AG04449 (cell line): ENCODE measurements around the gene PRRX2.

Source experiments
- CTCF ChIA-PET: fragments of 350-600 bp; formaldehyde crosslinking; extraction: SDS; loops from one replicate; lab custom pipeline; 2021; ENCODE audit warnings: antibody characterized with exemption; lab: Yijun Ruan, JAX
- POLR2A ChIA-PET: fragments of 400-600, 350-600 bp; formaldehyde crosslinking; extraction: SDS; loops from one replicate; lab custom pipeline; 2020; ENCODE audit warnings: antibody characterized with exemption, inconsistent platforms; lab: Yijun Ruan, JAX
- DNase-seq: peaks from one replicate; pipeline ENCODE4 v3.0.0-alpha.2; 2010; ENCODE audit warnings: low read depth, low spot score
- H3K4me3 ChIP-seq: 2 replicates; pipeline ENCODE4 v1.5.1; 2011; ENCODE audit warnings: low read depth, mild to moderate bottlenecking, control low read depth, low read length
- TF ChIP-seq, protein P1 (sequence below): IDR thresholded peaks from one replicate; pipeline ENCODE4 v1.5.1; 2011; ENCODE audit warnings: mild to moderate bottlenecking, moderate library complexity, low read length, control low read depth, inconsistent platforms; ENCODE audit not compliant: insufficient read depth; ENCODE audit errors: missing control alignments

Gene PRRX2

DNA sequence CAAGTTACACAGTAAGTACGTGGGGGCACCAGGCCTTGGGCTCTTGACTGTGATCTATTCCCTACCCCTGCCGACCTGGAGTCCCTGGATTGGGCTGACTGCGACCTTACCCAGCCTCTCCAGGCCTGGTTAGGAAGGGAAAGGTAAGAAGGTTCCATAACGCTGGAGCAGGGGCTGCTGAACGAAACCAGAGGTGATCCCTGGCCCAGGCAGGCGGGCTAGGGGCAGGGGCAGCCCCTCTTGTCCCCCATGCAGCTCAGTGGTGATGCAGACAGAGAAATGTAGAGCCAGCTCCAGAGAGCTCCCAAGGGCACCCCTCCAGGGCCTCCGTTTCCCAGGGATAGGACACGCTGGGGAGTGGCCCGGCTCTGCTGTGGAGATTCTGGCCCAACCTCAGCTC lies 14.1 kb downstream of the PRRX2 start:
- H3K4me3 ChIP-seq, result no peak overlapping the region
- TF ChIP-seq, protein P1, sequence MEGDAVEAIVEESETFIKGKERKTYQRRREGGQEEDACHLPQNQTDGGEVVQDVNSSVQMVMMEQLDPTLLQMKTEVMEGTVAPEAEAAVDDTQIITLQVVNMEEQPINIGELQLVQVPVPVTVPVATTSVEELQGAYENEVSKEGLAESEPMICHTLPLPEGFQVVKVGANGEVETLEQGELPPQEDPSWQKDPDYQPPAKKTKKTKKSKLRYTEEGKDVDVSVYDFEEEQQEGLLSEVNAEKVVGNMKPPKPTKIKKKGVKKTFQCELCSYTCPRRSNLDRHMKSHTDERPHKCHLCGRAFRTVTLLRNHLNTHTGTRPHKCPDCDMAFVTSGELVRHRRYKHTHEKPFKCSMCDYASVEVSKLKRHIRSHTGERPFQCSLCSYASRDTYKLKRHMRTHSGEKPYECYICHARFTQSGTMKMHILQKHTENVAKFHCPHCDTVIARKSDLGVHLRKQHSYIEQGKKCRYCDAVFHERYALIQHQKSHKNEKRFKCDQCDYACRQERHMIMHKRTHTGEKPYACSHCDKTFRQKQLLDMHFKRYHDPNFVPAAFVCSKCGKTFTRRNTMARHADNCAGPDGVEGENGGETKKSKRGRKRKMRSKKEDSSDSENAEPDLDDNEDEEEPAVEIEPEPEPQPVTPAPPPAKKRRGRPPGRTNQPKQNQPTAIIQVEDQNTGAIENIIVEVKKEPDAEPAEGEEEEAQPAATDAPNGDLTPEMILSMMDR, result no peak
- DNase-seq, result no peak
- CTCF ChIA-PET, result interaction anchor here (0.7 to 1.4 kb wide), 3 partner anchors 17 to 58 kb away, joined by 3 to 4 read pairs (median 3); no protein-coding TSS in a partner anchor
- POLR2A ChIA-PET, result no interaction called here

DNA sequence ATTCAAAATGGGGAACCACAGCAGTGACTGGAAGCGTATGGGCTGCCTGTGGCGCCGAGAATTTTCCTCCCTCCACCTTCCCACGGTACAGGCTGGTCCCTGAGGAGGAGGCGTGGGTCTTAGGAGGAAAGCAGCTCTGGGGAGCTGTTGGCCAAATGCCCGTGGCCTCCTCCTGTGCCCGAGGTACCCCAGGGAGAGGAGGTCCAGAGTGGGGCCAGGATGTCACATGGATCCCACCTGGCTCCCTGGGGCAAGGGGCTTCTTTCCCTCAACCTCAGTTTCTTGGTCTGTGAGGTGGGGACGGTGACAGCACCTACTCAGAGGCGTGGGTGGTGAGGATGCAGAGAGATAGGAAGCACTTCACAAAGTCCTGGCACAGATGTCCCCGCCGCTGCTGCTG lies 16.5 kb downstream of the PRRX2 start:
- TF ChIP-seq, protein P1, result no peak
- ChIA-PET POLR2A (no interaction called here), CTCF (interaction anchor here (0.7 kb wide), 1 partner anchor 9 kb away, joined by 4 read pairs; no protein-coding TSS in a partner anchor)
- H3K4me3 ChIP-seq, result no peak overlapping the region
- no peak for DNase-seq

DNA sequence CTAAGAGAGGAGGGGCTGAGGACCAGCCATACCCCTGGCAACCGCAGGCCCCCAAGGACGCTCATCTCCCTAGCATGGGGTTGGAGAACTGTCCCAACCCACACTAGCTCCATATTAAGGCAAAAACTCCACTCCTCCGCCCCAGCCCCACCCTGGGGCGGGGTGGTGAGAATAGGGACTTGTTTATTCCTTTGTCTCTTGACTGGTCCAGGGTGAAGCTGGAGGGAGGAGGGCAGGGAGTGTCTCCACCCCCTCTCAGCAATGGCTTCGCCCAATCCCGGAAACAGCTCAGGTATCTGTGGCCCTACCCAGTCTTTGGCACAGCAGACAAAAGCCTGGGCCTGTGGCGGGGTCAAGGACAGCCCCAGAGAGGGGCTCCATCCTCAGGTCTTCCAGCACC lies 16.9 kb downstream of the PRRX2 start:
- CTCF ChIA-PET, result interaction anchor here (0.7 kb wide), 1 partner anchor 9 kb away, joined by 4 read pairs; no protein-coding TSS in a partner anchor
- POLR2A ChIA-PET, result no interaction called here
- TF ChIP-seq, protein P1, result no peak
- H3K4me3 ChIP-seq, result no peak overlapping the region
- no peak for DNase-seq

DNA sequence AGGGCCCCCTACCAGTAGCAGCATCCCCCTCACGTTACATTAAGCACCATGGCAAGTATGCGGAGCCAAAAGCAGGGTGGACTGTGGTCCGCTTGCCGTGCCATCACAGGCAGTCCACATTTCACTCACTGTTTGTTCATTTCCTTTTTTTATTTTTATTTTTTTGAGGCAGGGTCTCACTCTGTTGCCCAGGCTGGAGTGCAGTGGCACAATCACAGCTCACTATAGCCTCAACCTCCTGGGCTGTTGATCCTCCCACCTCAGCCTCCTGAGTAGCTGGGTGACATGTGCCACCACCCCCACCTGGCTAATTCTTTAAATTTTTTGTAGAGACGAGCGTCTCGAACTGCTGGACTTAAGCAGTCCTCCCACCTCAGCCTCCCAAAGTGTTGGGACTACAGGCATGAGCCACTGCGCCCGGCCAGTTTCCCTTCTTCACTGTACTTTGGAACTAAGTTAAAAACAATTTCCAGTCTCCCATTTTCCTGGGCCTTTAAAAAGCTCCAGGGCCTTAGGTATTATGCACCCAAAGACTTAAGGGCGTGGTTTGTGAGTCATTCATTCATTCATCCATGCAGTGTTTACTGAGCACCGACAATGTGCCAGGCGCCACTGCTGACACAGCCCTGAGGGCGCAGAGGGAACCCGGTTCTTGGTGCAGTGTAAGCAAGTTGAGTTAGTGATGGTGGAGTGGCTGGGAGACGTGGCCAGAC lies 19.9 kb downstream of the PRRX2 start:
- CTCF ChIA-PET, result interaction anchor here (0.8 to 1.4 kb wide), 2 partner anchors 10 to 51 kb away, joined by 3 to 8 read pairs; no protein-coding TSS in a partner anchor
- no peak for DNase-seq

DNA sequence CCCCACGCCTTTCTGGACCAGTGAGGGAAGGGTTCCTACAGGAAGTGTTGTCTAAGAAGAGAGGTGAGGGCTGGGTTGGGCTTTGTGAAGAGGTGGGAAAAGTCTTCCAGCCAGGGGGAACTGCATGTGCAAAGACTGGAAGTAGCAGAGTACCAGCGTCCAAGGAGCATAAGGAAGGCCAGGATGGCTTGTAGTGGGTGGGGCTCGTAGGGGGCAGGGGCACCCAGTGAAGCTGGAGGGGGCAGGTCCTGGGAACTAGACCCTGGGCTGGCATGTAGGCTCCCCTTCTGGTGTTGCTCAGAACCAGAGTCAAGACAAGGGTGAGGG lies 20.4 kb downstream of the PRRX2 start:
- CTCF ChIA-PET, result interaction anchor here (0.8 to 1.4 kb wide), 2 partner anchors 10 to 50 kb away, joined by 3 to 8 read pairs; no protein-coding TSS in a partner anchor
- TF ChIP-seq, protein P1, result no peak
- H3K4me3 ChIP-seq, result no peak overlapping the region
- DNase-seq, result no peak
- POLR2A ChIA-PET, result interaction anchor here (0.6 kb wide), 1 partner anchor 641 kb away, joined by 4 read pairs; no protein-coding TSS in a partner anchor

More for the DNA sequence above, 19.9 kb downstream of the PRRX2 start:
- POLR2A ChIA-PET, result no interaction called here
- H3K4me3 ChIP-seq, result no peak overlapping the region
- TF ChIP-seq, protein P1, result no peak

DNA sequence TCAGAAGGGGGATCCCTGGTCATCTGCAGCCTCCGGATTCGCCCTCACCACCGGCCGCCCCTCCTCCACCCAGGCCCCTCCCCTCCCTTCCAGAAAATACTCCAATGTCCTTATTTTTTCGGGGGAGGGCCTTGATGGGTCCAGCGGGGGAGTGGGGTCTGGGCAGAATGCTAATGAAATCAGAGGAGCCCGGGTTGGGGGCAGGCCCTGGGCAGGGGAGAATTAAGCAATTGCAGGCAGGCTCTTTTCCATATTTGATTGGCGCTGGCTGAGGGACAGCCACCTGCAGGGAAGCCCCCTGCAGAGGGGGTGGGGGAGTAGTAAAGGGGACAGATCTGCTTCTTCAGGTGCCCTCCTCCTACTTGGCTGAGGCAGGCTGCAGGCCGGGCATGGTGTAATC lies 21.3 kb downstream of the PRRX2 start:
- CTCF ChIA-PET, result no interaction called here
- TF ChIP-seq, protein P1, result no peak
- DNase-seq, result no peak
- H3K4me3 ChIP-seq, result no peak overlapping the region
- POLR2A ChIA-PET, result no interaction called here
